ENCODE measurements around the gene WNT16.
"Not testable (repeated sequence)": the region's sequence is repeated elsewhere in the genome, so short reads cannot be mapped to it uniquely, and the experiment has no call there.

WNT16 gene

GRCh38 chr7:121302214-121302745 is 26.5 kb upstream of the WNT16 start:
- no peak overlapping the region for H3K27ac ChIP-seq
- H3K9ac ChIP-seq = no peak overlapping the region
- no peaks in the 10 kb centered on the region for H3K4me1 ChIP-seq
- no peak overlapping the region for H3K4me2 ChIP-seq
- peaks cover 0 to 71% (median 41%) of the 10 kb centered on the region in 11 experiments; a peak in 19 of 22 replicates for H3K36me3 ChIP-seq
- TF ChIP-seq Cebpa-rat (IDR thresholded peaks at IDR 0.05) = no peak
- H4K20me1 ChIP-seq = no peaks in the 10 kb centered on the region
- no peak overlapping the region for H3K4me3 ChIP-seq
- H3K9me3 ChIP-seq (replicated peaks in 1 of 11) = peaks cover 0 to 9% (median 4%) of the 10 kb centered on the region in 11 experiments; a peak in 11 of 22 replicates
- no peaks in the 10 kb centered on the region for H3K27me3 ChIP-seq

- peaks cover 0 to 81% (median 48%) of the 10 kb centered on the region in 11 experiments; a peak in 19 of 22 replicates for H3K36me3 ChIP-seq
- H4K20me1 ChIP-seq = no peaks in the 10 kb centered on the region
- peaks cover 4 to 13% (median 9%) of the 10 kb centered on the region in 11 experiments; a peak in 21 of 22 replicates for H3K9me3 ChIP-seq (replicated peaks in 1 of 11)
- no peak overlapping the region for H3K4me3 ChIP-seq
- no peak overlapping the region for H3K27ac ChIP-seq
- H3K4me2 ChIP-seq = no peak overlapping the region
- H3K27me3 ChIP-seq = no peaks in the 10 kb centered on the region
- no peak for TF ChIP-seq Cebpa-rat (IDR thresholded peaks at IDR 0.05)
- no peak overlapping the region for H3K9ac ChIP-seq
- H3K4me1 ChIP-seq = no peaks in the 10 kb centered on the region
Observed at GRCh38 chr7:121303422-121304101, 25.2 kb upstream of the WNT16 start.

GRCh38 chr7:121304102-121304658 is 24.6 kb upstream of the WNT16 start:
- H4K20me1 ChIP-seq = no peaks in the 10 kb centered on the region
- H3K4me3 ChIP-seq = no peak overlapping the region
- no peak for TF ChIP-seq Cebpa-rat (IDR thresholded peaks at IDR 0.05)
- H3K4me1 ChIP-seq = no peaks in the 10 kb centered on the region
- peaks cover 10 to 19% (median 14%) of the 10 kb centered on the region in 11 experiments for H3K9me3 ChIP-seq (replicated peaks in 1 of 11)
- H3K36me3 ChIP-seq = peaks cover 0 to 87% (median 54%) of the 10 kb centered on the region in 11 experiments; a peak in 20 of 22 replicates
- no peak overlapping the region for H3K9ac ChIP-seq
- H3K27ac ChIP-seq = no peak overlapping the region
- no peaks in the 10 kb centered on the region for H3K27me3 ChIP-seq
- H3K4me2 ChIP-seq = no peak overlapping the region

- no peak overlapping the region for H3K27ac ChIP-seq
- no peaks in the 10 kb centered on the region for H3K4me1 ChIP-seq
- no peak for TF ChIP-seq Cebpa-rat (IDR thresholded peaks at IDR 0.05)
- H3K4me2 ChIP-seq = no peak overlapping the region
- peaks cover 0 to 94% (median 59%) of the 10 kb centered on the region in 11 experiments; a peak in 20 of 22 replicates for H3K36me3 ChIP-seq
- no peaks in the 10 kb centered on the region for H3K27me3 ChIP-seq
- H3K4me3 ChIP-seq = no peak overlapping the region
- peaks cover 19 to 28% (median 24%) of the 10 kb centered on the region in 11 experiments for H3K9me3 ChIP-seq (replicated peaks in 1 of 11)
- H3K9ac ChIP-seq = no peak overlapping the region
- H4K20me1 ChIP-seq = no peaks in the 10 kb centered on the region
Observed at GRCh38 chr7:121305109-121305508, 23.7 kb upstream of the WNT16 start.

- no peak overlapping the region for H3K9ac ChIP-seq
- peaks cover 0 to 88% (median 62%) of the 10 kb centered on the region in 11 experiments; a peak in 20 of 22 replicates for H3K36me3 ChIP-seq
- H3K4me3 ChIP-seq = no peak overlapping the region
- no peak overlapping the region for H3K27ac ChIP-seq
- no peak for TF ChIP-seq Cebpa-rat (IDR thresholded peaks at IDR 0.05)
- no peaks in the 10 kb centered on the region for H4K20me1 ChIP-seq
- H3K9me3 ChIP-seq (replicated peaks in 1 of 11) = peaks cover 22 to 39% (median 32%) of the 10 kb centered on the region in 11 experiments
- H3K4me2 ChIP-seq = no peak overlapping the region
- H3K4me1 ChIP-seq = peaks cover 0 to 11% (median 6%) of the 10 kb centered on the region in 10 experiments; a peak in 15 of 20 replicates
- H3K27me3 ChIP-seq = no peaks in the 10 kb centered on the region
Observed at GRCh38 chr7:121306565-121306964, 22.2 kb upstream of the WNT16 start.

GRCh38 chr7:121307021-121307574 is 21.7 kb upstream of the WNT16 start:
- Histone ChIP-seq H3K4me1 (peaks cover 0 to 16% (median 11%) of the 10 kb centered on the region in 10 experiments; a peak in 19 of 20 replicates), H3K9ac (no peak overlapping the region), H3K4me2 (no peak overlapping the region), H3K9me3 (replicated peaks in 1 of 11) (peaks cover 19 to 39% (median 32%) of the 10 kb centered on the region in 11 experiments), H3K27ac (no peak overlapping the region), H3K4me3 (no peak overlapping the region), H4K20me1 (no peaks in the 10 kb centered on the region), H3K36me3 (peaks cover 0 to 83% (median 58%) of the 10 kb centered on the region in 11 experiments; a peak in 20 of 22 replicates), H3K27me3 (no peaks in the 10 kb centered on the region)
- TF ChIP-seq Cebpa-rat (IDR thresholded peaks at IDR 0.05) = no peak

- H3K4me2 ChIP-seq = peak overlapping the region; percentile 83 to 96 (median 89)
- peaks cover 30 to 44% (median 34%) of the 10 kb centered on the region in 10 experiments for H3K4me1 ChIP-seq
- TF ChIP-seq Cebpa-rat (IDR thresholded peaks at IDR 0.05) = no peak
- no peaks in the 10 kb centered on the region for H4K20me1 ChIP-seq
- H3K4me3 ChIP-seq = peak overlapping the region; percentile 25 to 86 (median 76); a peak in 19 of 20 replicates
- H3K27me3 ChIP-seq = peaks cover 0 to 6% (median 0%) of the 10 kb centered on the region in 11 experiments; a peak in 3 of 22 replicates
- peak overlapping the region in 10 of 11 experiments; percentile 50 to 93 (median 90); a peak in 20 of 22 replicates for H3K9ac ChIP-seq
- H3K27ac ChIP-seq = peak overlapping the region in 10 of 11 experiments; percentile 43 to 89 (median 85); a peak in 20 of 22 replicates
- H3K9me3 ChIP-seq (replicated peaks in 1 of 11) = peaks cover 13 to 29% (median 27%) of the 10 kb centered on the region in 11 experiments
- H3K36me3 ChIP-seq = peaks cover 0 to 30% (median 18%) of the 10 kb centered on the region in 11 experiments; a peak in 18 of 22 replicates
Observed at GRCh38 chr7:121313220-121313792, 15.5 kb upstream of the WNT16 start.

- Histone ChIP-seq H3K4me3 (peak overlapping the region; percentile 25 to 86 (median 76); a peak in 19 of 20 replicates), H3K27me3 (peaks cover 0 to 6% (median 0%) of the 10 kb centered on the region in 11 experiments; a peak in 3 of 22 replicates), H4K20me1 (no peaks in the 10 kb centered on the region), H3K4me1 (peaks cover 30 to 44% (median 34%) of the 10 kb centered on the region in 10 experiments), H3K4me2 (peak overlapping the region; percentile 83 to 96 (median 89)), H3K36me3 (peaks cover 0 to 28% (median 11%) of the 10 kb centered on the region in 11 experiments; a peak in 18 of 22 replicates), H3K27ac (peak overlapping the region in 10 of 11 experiments; percentile 43 to 89 (median 85); a peak in 20 of 22 replicates), H3K9me3 (replicated peaks in 1 of 11) (peaks cover 13 to 22% (median 20%) of the 10 kb centered on the region in 11 experiments), H3K9ac (peak overlapping the region in 10 of 11 experiments; percentile 50 to 93 (median 90); a peak in 20 of 22 replicates)
- TF ChIP-seq Cebpa-rat (IDR thresholded peaks at IDR 0.05) = no peak; a peak in 1 of 22 replicates
Observed at GRCh38 chr7:121313793-121314676, 14.8 kb upstream of the WNT16 start.

- peak overlapping the region; percentile 25 to 86 (median 76); a peak in 18 of 20 replicates for H3K4me3 ChIP-seq
- H3K27me3 ChIP-seq, H4K20me1 ChIP-seq: not testable (repeated sequence)
- H3K9ac ChIP-seq = peak overlapping the region in 9 of 11 experiments; percentile 5 to 93 (median 91); a peak in 17 of 22 replicates
- peaks cover 30 to 44% (median 34%) of the 10 kb centered on the region in 10 experiments for H3K4me1 ChIP-seq
- H3K9me3 ChIP-seq (replicated peaks in 1 of 11) = peaks cover 1 to 11% (median 8%) of the 10 kb centered on the region in 11 experiments; a peak in 20 of 22 replicates
- peaks cover 0 to 25% (median 3%) of the 10 kb centered on the region in 11 experiments; a peak in 7 of 22 replicates for H3K36me3 ChIP-seq
- H3K27ac ChIP-seq = peak overlapping the region in 9 of 11 experiments; percentile 69 to 89 (median 87); a peak in 20 of 22 replicates
- peak overlapping the region; percentile 83 to 96 (median 89) for H3K4me2 ChIP-seq
Observed at GRCh38 chr7:121315170-121315569, 13.6 kb upstream of the WNT16 start.
